HepG2 (cell line): ENCODE data around the gene FAM174C. TPM values are rescaled to one million over a fixed set of nuclear protein-coding genes. Genes with fewer than 3 reads are reported as not detected.
A peak's percentile ranks its signal among the peaks of the same experiment; 100 is the strongest.

Source experiments
- ATAC-seq: fragments of 200-7000 bp; cut with Tn5 transposase; 3 replicates; pipeline ENCODE4 v1.9.1; 2020; ENCODE audit warnings: mild to moderate bottlenecking, moderate library complexity
- BruUV-seq: library from RNA; stranded (reverse); fragments of 400-500 nt; replicated peaks from 2 replicates; lab custom pipeline; 2021; lab: Mats Ljungman, UMichigan
- CTCF ChIA-PET: fragments of 300-600 bp; formaldehyde crosslinking; extraction: SDS; loops from one replicate; lab custom pipeline; 2021; ENCODE audit warnings: low total read pairs, inconsistent platforms, low intra/inter-chr PET ratio; lab: Yijun Ruan, JAX
- POLR2A ChIA-PET: fragments of 350-600 bp; sonication (Branson Sonifier 250); formaldehyde crosslinking; loops from one replicate; lab custom pipeline; 2020; ENCODE audit warnings: antibody characterized with exemption, inconsistent platforms; lab: Yijun Ruan, JAX
- DNase-seq: peaks from one replicate; pipeline ENCODE4 v3.0.0-alpha.2; 2015; ENCODE audit warnings: low spot score
- FAIRE-seq: peaks from 3 replicates; lab custom pipeline; 2011; peaks lifted over from hg19 to GRCh38; lab: Jason Lieb, UNC
- H2AFZ ChIP-seq: one replicate; pipeline ENCODE4 v1.6.1; 2011; ENCODE audit warnings: low read length, inconsistent platforms
- H3K27ac ChIP-seq: fragments of 300-600 bp; 3 replicates; pipeline ENCODE4 v1.8.0; 2011; ENCODE audit warnings: mixed run types, mild to moderate bottlenecking, mixed read lengths, low read length, inconsistent platforms; ENCODE audit not compliant: insufficient read depth; ENCODE audit errors: extremely low read length
- H3K27me3 ChIP-seq, 2 experiments: fragments of 200-600 bp in 1 of 2; 2 replicates in 1 of 2; 3 replicates in 1 of 2; pipeline versions ENCODE4 v1.6.0 to v1.8.0; 2011; ENCODE audit warnings: low read length in 2 of 2, mild to moderate bottlenecking in 2 of 2, moderate library complexity in 2 of 2, inconsistent platforms in 1 of 2; ENCODE audit not compliant: insufficient read depth in 2 of 2, control insufficient read depth in 1 of 2
- H3K36me3 ChIP-seq, 2 experiments: fragments of 200-600 bp in 1 of 2; replicated peaks in 1 of 2; 2 replicates in 1 of 2; 3 replicates in 1 of 2; pipeline versions ENCODE4 v1.5.1 to v1.8.0; 2011; ENCODE audit warnings: low read length in 2 of 2, inconsistent platforms in 1 of 2; ENCODE audit not compliant: insufficient read depth in 2 of 2, control insufficient read depth in 1 of 2
- H3K4me1 ChIP-seq: 2 replicates; pipeline ENCODE4 v1.5.1; 2012; ENCODE audit warnings: low read length, inconsistent platforms; ENCODE audit not compliant: insufficient read depth
- H3K4me2 ChIP-seq: 2 replicates; pipeline ENCODE4 v1.6.0; 2011; ENCODE audit warnings: low read depth, low read length, inconsistent platforms
- H3K4me3 ChIP-seq, 3 experiments: fragments of 200-600 bp in 1 of 3; sonication (generic), shearing (Covaris generic) in 1 of 3; replicated peaks in 1 of 3; 2 replicates each; pipeline ENCODE4 v1.5.1; 2011 to 2016; ENCODE audit warnings: low read length in 3 of 3, inconsistent platforms in 2 of 3, low read depth in 2 of 3, mild to moderate bottlenecking in 2 of 3, control low read depth in 1 of 3, mixed read lengths in 1 of 3; ENCODE audit not compliant: insufficient read depth in 1 of 3
- H3K79me2 ChIP-seq: one replicate; pipeline ENCODE4 v1.6.1; 2011; ENCODE audit warnings: low read length, inconsistent platforms; ENCODE audit not compliant: insufficient read depth
- H3K9ac ChIP-seq: 2 replicates; pipeline ENCODE4 v1.6.0; 2011; ENCODE audit warnings: mild to moderate bottlenecking, low read depth, low read length, inconsistent platforms; ENCODE audit not compliant: insufficient read depth
- H3K9me3 ChIP-seq: 2 replicates; pipeline ENCODE4 v1.5.1; 2012; ENCODE audit warnings: mild to moderate bottlenecking, low read length
- H4K20me1 ChIP-seq: 2 replicates; pipeline ENCODE4 v1.6.0; 2011; ENCODE audit warnings: inconsistent platforms, mild to moderate bottlenecking, low read length, moderate library complexity; ENCODE audit not compliant: insufficient read depth
- CC2D1A ChIP-seq: sonication (generic); formaldehyde crosslinking; IDR thresholded peaks from 2 replicates; pipeline ENCODE4 v1.8.1; 2023; ENCODE audit warnings: mild to moderate bottlenecking, missing genetic modification reagents
- GMEB2 ChIP-seq: IDR thresholded peaks from 2 replicates; pipeline ENCODE4 v1.6.1; 2016; ENCODE audit warnings: missing biosample characterization, missing genetic modification reagents, low read depth
- LBX2 ChIP-seq: sonication (generic); formaldehyde crosslinking; IDR thresholded peaks from 2 replicates; pipeline ENCODE4 v1.5.0; 2020; ENCODE audit warnings: missing genetic modification reagents, mild to moderate bottlenecking, borderline replicate concordance
- MAFK ChIP-seq, 2 experiments: IDR thresholded peaks in 1 of 2; conservative IDR thresholded peaks in 1 of 2; 2 replicates each; pipeline ENCODE4 v1.6.1; 2011; ENCODE audit warnings: improper control_type of control experiment in 2 of 2, low read length in 2 of 2
- MZF1 ChIP-seq: sonication (generic); formaldehyde crosslinking; IDR thresholded peaks from 2 replicates; pipeline ENCODE4 v1.8.1; 2023; ENCODE audit warnings: mild to moderate bottlenecking, missing genetic modification reagents, borderline replicate concordance
- RAD51 ChIP-seq: fragments of 450-650 bp; IDR thresholded peaks from 2 replicates; pipeline ENCODE4 v1.6.1; 2016; ENCODE audit warnings: borderline replicate concordance
- ZIK1 ChIP-seq: sonication (generic); formaldehyde crosslinking; IDR thresholded peaks from 2 replicates; pipeline ENCODE4 v1.5.0; 2020; ENCODE audit warnings: mild to moderate bottlenecking, low read depth, missing genetic modification reagents, borderline replicate concordance
- ZNF24 ChIP-seq: fragments of 450-650 bp; IDR thresholded peaks from 2 replicates; pipeline ENCODE4 v1.6.1; 2017; ENCODE audit warnings: antibody characterized with exemption, mild to moderate bottlenecking
- ZNF260 ChIP-seq: sonication (generic); formaldehyde crosslinking; IDR thresholded peaks from 2 replicates; pipeline ENCODE4 v1.4.0; 2020; ENCODE audit warnings: missing genetic modification reagents, low read depth, mild to moderate bottlenecking, borderline replicate concordance
- ZNF383 ChIP-seq: sonication (generic); formaldehyde crosslinking; IDR thresholded peaks from 2 replicates; pipeline ENCODE4 v1.4.0; 2020; ENCODE audit warnings: missing genetic modification reagents, mild to moderate bottlenecking, borderline replicate concordance
- ZNF530 ChIP-seq: sonication (generic); formaldehyde crosslinking; IDR thresholded peaks from 2 replicates; pipeline ENCODE4 v1.5.0; 2020; ENCODE audit warnings: low read depth, mild to moderate bottlenecking, missing genetic modification reagents
- ZNF629 ChIP-seq: sonication (generic); formaldehyde crosslinking; conservative IDR thresholded peaks from 2 replicates; pipeline ENCODE4 v1.5.0; 2020; ENCODE audit warnings: missing genetic modification reagents
- ZNF660 ChIP-seq: sonication (generic); formaldehyde crosslinking; IDR thresholded peaks from 2 replicates; pipeline ENCODE4 v1.5.1; 2020; ENCODE audit warnings: mild to moderate bottlenecking, low read depth, missing genetic modification reagents, borderline replicate concordance
- ZSCAN12 ChIP-seq: sonication (generic); formaldehyde crosslinking; IDR thresholded peaks from 2 replicates; pipeline ENCODE4 v1.9.0; 2021; ENCODE audit warnings: mild to moderate bottlenecking, missing genetic modification reagents
- WGBS: methylation state at CpG from one replicate; pipeline ENCODE4 v1.1.6; 2017; ENCODE audit warnings: low lambda C conversion rate; 5-methylcytosine and 5-hydroxymethylcytosine counted together
- in situ Hi-C: cut with HindIII; loops from 2 replicates; pipeline ENCODE4 v1.10.0; 2017; ENCODE audit warnings: low pct_unique_long_range_greater_than_20kb; ENCODE audit not compliant: extremely low pct_ligation_motif_present
- intact Hi-C: fragments of 100-400 bp; cut with micrococcal nuclease; formaldehyde crosslinking; loops from one replicate; pipeline ENCODE4 v1.10.0; 2022; ENCODE audit not compliant: unreplicated experiment
- polyA plus RNA-seq, 8 experiments: library from polyadenylated mRNA; depleted of rRNA in 3 of 8; stranded (reverse) in 7 of 8; unstranded in 1 of 8; fragments of >200 nt; fragmentation: Illumina TruSeq in 4 of 8; extraction: Trizol in 4 of 8; gene quantifications; 2 replicates each; pipeline versions ENCODE4 v1.2.1 to v1.2.3, GENCODE V29; 2011 to 2016; ENCODE audit warnings: low read depth in 4 of 8, missing spikeins in 1 of 8, mixed read lengths in 1 of 8; ENCODE audit not compliant: insufficient read depth in 1 of 8
- total RNA-seq, 5 experiments: library from RNA; depleted of rRNA; stranded (reverse); fragments of >200 nt; fragmentation: Illumina TruSeq; extraction: Trizol; gene quantifications; 2 replicates each; pipeline ENCODE4 v1.2.3, GENCODE V29; 2016; ENCODE audit warnings: low read depth in 1 of 5
- TF ChIP-seq, protein P1 (sequence below): sonication (generic); formaldehyde crosslinking; conservative IDR thresholded peaks from 2 replicates; pipeline ENCODE4 v1.4.0; 2020; ENCODE audit warnings: missing genetic modification reagents
- TF ChIP-seq, protein P2 (sequence below): sonication (generic); formaldehyde crosslinking; IDR thresholded peaks from 2 replicates; pipeline ENCODE4 v1.4.0; 2020; ENCODE audit warnings: mild to moderate bottlenecking, missing genetic modification reagents

FAM174C gene
- total and polyA plus RNA-seq, 2 of the 13 experiments (the other 11 are each of a cell fraction or from before 2014, with no cell fraction given): 19.5 to 31.3 TPM

DNA sequence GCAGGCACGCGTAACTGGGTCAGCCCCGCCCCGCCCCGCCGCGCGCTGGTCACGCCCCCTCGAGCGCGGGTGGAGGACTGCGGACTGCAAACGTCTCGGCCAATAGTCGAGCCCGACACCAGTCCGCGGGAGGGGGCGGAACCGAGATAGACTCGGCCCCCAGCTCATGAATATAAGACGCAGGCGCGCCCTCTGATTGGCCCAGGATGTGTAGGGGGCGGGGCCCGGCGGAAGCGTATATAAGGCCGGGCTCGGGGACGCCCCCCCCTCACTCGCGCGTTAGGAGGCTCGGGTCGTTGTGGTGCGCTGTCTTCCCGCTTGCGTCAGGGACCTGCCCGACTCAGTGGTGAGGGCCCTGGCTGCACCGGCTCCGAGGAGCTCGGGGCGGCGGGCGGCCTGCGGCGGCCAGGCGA lies 6.3 kb upstream of the FAM174C start, which contains the start of gene CIRBP (continued):
- TF ChIP-seq MAFK (conservative IDR thresholded peaks at IDR 0.05 in 1 of 2, IDR thresholded peaks at IDR 0.05 in 1 of 2; ENCODE audit: low read length in 2 of 2) (no peak), ZNF24 (no peak), ZIK1 (CRISPR knock-in tag) (peak; percentile 76; the same call in 1 of the 2 replicates), RAD51 (no peak), ZSCAN12 (no peak), MZF1 (CRISPR knock-in tag) (no peak)
- TF ChIP-seq, all 625 proteins: peak for 129

DNA sequence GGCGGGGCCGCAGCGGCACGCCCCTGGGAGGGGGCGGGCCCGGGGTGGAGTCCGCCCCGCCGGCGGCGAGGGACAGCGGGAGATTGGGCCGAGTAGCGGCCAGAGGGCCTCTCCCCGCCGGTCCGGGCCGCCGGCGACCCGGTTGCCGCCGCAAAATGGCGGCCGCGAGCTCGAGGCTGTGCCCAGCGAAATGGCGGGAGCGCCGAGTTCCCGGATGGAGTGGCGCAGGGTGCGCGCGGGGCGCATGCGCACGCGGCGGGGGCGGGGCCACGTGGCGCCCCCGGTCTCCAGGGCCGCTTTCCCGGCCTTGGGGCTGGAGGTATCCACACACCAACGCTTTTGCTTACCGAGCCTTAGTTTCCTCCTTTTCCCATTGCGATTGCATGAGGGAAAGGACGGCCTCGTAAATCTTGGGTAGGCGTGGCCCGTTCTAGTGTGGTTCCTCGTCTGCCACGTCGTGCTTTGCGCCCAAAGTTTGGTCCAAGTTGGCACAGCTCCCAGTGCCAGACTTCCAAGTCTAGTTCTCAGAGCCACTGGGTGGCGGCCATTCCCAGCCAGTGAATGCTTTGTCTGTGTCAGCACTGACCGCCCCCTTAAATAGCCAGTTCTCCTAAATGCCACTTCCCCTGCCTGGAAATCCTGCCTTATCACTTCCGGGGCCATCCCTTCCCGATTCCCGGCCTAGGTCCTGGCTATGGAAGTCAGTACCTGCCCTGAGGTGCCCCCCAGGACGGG lies 5.7 kb upstream of the FAM174C start:
- Histone ChIP-seq H3K27me3 (no peaks in the 10 kb centered on the region), H4K20me1 (peaks cover 36% of the 10 kb centered on the region), H3K4me1 (peaks cover 78% of the 10 kb centered on the region), H3K4me3 (peak overlapping the region; percentile 59 to 83 (median 62)), H3K27ac (peak overlapping the region; percentile 85), H3K4me2 (peak overlapping the region; percentile 100), H2AFZ (no peak overlapping the region), H3K79me2 (peaks cover 34% of the 10 kb centered on the region), H3K36me3 (peaks cover 19 to 42% of the 10 kb centered on the region in 2 experiments), H3K9me3 (no peaks in the 10 kb centered on the region), H3K9ac (peak overlapping the region; percentile 90)
- POLR2A ChIA-PET: interaction anchor here (0.8 to 11.5 kb wide), 35 partner anchors 10 to 279 kb away, joined by 3 to 668 read pairs (median 6); partner anchors contain the start of genes ATP5F1D, CBARP, CNN2 and GPX4
- WGBS: 0% methylated on average over 18 of the region's 64 CpGs
- CTCF ChIA-PET: no interaction called here
- FAIRE-seq (peak; percentile 15), ATAC-seq (no peak), DNase-seq (peak; percentile 66)
- TSS peak; percentile 65 for BruUV-seq
- intact Hi-C loops (loop anchor here (1.0 kb wide), 1 partner anchor 25 kb away; no protein-coding TSS in a partner anchor), in situ Hi-C loops (no loop called here)
- TF ChIP-seq, protein P1, sequence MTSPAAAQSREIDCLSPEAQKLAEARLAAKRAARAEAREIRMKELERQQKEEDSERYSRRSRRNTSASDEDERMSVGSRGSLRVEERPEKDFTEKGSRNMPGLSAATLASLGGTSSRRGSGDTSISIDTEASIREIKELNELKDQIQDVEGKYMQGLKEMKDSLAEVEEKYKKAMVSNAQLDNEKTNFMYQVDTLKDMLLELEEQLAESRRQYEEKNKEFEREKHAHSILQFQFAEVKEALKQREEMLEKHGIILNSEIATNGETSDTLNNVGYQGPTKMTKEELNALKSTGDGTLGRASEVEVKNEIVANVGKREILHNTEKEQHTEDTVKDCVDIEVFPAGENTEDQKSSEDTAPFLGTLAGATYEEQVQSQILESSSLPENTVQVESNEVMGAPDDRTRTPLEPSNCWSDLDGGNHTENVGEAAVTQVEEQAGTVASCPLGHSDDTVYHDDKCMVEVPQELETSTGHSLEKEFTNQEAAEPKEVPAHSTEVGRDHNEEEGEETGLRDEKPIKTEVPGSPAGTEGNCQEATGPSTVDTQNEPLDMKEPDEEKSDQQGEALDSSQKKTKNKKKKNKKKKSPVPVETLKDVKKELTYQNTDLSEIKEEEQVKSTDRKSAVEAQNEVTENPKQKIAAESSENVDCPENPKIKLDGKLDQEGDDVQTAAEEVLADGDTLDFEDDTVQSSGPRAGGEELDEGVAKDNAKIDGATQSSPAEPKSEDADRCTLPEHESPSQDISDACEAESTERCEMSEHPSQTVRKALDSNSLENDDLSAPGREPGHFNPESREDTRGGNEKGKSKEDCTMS (CRISPR knock-in tag): no peak
- TF ChIP-seq, protein P2, sequence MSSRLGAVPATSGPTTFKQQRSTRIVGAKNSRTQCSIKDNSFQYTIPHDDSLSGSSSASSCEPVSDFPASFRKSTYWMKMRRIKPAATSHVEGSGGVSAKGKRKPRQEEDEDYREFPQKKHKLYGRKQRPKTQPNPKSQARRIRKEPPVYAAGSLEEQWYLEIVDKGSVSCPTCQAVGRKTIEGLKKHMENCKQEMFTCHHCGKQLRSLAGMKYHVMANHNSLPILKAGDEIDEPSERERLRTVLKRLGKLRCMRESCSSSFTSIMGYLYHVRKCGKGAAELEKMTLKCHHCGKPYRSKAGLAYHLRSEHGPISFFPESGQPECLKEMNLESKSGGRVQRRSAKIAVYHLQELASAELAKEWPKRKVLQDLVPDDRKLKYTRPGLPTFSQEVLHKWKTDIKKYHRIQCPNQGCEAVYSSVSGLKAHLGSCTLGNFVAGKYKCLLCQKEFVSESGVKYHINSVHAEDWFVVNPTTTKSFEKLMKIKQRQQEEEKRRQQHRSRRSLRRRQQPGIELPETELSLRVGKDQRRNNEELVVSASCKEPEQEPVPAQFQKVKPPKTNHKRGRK (CRISPR knock-in tag): peak; percentile 60; the same call in 1 of the 2 replicates
- no peak for TF ChIP-seq ZNF383 (CRISPR knock-in tag)
- TF ChIP-seq ZNF260: no peak
- TF ChIP-seq ZNF629 (CRISPR knock-in tag): no peak
- no peak for TF ChIP-seq GMEB2 (CRISPR knock-in tag)
- 0 out of 2 replicates have a peak, but pooled peaks have one; percentile 49 for TF ChIP-seq CC2D1A (CRISPR knock-in tag)
- TF ChIP-seq ZNF660 (CRISPR knock-in tag): no peak
- 0 out of 2 replicates have a peak, but pooled peaks have one; percentile 70 for TF ChIP-seq ZNF530 (CRISPR knock-in tag)
- TF ChIP-seq LBX2 (CRISPR knock-in tag): no peak
